D721Med (cell line): ENCODE results near the gene RPL38.

Experiments used
- DNase-seq: peaks from one replicate; pipeline ENCODE4 v3.0.0; 2011; ENCODE audit warnings: low spot score; ENCODE audit not compliant: insufficient read length
- FAIRE-seq: peaks from 2 replicates; lab custom pipeline; 2011; peaks lifted over from hg19 to GRCh38; lab: Jason Lieb, UNC
- TF ChIP-seq, protein P1 (sequence below): IDR thresholded peaks from 2 replicates; pipeline ENCODE4 v1.5.1; 2012; ENCODE audit warnings: mild to moderate bottlenecking, control low read depth; ENCODE audit not compliant: insufficient read depth; ENCODE audit errors: missing control alignments

Gene RPL38

DNA sequence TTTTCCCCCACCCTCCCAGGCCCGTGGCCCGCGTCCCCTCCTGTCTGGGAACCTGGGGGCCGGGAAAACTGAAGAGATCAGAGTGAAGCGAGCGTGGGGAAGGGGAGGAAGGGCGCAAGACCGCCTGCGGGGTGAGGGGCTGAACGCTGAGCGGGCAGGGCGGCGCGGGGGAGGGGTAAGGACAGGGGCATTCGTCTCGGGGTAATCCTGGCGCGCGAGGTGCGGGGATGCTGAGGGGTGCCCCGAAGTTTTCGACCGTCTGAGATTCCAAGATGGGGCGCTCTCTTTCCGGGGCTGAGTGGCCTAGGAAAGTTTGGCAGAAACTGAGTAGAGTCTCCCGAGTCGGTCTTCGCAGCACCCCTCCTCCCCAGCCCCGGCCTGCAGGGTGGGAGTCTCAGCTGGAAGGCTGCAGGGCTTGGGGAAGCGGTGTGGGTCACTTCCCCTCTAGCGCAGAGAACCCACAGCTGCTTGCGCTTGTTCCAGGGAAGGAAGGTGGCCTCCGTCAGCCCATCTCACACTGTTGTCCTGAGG is 10.4 kb downstream of the RPL38 start:
- TF ChIP-seq, protein P1, sequence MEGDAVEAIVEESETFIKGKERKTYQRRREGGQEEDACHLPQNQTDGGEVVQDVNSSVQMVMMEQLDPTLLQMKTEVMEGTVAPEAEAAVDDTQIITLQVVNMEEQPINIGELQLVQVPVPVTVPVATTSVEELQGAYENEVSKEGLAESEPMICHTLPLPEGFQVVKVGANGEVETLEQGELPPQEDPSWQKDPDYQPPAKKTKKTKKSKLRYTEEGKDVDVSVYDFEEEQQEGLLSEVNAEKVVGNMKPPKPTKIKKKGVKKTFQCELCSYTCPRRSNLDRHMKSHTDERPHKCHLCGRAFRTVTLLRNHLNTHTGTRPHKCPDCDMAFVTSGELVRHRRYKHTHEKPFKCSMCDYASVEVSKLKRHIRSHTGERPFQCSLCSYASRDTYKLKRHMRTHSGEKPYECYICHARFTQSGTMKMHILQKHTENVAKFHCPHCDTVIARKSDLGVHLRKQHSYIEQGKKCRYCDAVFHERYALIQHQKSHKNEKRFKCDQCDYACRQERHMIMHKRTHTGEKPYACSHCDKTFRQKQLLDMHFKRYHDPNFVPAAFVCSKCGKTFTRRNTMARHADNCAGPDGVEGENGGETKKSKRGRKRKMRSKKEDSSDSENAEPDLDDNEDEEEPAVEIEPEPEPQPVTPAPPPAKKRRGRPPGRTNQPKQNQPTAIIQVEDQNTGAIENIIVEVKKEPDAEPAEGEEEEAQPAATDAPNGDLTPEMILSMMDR = no peak
- no peak for DNase-seq
- no peak for FAIRE-seq

DNA sequence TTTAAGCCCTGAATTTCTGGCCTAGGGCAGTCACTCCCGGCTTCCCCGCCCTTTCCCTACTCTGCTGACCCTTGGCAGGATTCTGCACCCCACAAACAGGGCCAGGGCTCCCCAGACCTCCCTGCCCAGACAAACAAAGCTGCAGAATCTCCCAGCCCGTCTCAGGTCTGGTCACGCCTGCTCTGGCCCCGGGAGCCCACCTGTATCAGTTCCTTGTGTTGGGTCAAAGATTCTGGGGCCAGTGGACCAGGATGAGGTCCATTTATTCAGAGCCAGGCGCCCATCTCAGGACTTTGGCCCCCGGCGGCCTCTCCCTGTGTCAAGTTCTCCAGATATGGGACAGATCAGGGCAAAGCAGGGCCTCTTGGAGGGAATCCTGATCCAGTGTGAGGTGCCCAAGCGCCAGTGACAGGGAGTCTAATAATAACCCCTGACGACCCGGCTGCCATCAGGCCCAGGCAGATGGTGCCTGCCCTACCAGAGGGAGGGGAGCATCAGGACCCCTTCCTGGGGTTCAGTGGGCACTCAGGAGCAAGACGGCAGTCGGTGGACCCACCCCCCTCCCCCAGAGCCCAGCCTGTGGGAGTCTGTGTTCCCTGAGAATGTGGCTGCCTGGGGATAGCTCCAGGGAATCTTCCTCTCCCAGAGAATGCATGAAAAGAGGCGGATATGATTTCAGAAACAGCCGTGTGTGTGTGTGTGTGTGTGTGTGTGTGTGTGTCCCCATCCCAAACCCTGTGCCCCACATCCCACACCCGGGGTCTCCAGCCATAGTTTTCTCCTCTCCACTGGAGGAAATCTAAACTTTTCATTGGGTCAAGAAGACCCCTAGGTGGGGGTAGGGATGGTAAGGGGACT is 11.2 kb downstream of the RPL38 start:
- TF ChIP-seq, protein P1 = peak; percentile 9
- DNase-seq (no peak), FAIRE-seq (no peak)

DNA sequence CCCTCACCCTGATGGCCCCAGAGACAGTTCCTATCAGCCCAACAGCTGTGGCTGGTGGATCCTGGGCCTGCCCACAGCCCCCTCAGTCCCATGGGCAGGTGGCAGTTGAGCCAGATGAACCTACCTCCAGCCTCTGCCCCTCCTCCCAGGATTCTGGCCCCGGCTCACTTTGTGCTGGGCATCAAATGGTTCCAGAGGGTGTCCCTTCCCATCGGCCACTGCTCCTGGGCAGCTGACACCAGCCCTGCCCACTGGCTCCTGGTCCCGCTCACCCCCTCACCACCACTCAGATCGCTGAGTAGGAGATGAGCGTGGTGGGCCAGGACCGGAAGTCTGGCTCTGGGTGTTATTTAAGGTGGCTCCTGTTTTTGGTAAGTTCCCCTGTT is 11.9 kb downstream of the RPL38 start:
- no peak for FAIRE-seq
- no peak for DNase-seq
- TF ChIP-seq, protein P1 = no peak

DNA sequence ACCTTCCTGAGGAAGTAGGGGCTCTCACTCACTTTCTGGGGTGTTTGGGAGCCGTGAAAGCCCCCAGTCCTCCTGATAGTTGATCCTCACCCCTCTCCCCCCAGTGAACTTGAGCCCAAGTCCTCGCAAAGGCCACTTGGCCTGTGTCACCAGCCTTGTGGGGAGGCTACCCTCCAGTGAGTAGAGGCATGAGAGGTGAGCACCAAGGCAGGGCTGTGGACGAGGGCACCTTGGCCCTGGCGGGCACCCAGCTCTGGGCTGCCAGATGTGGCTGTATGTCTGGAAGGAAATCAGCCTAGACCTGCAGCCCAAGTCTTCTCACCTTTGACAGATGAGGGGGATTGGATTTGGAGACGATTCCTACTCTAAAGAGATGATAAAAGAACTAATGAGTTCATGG is 13.0 kb downstream of the RPL38 start:
- TF ChIP-seq, protein P1 = no peak
- FAIRE-seq (no peak), DNase-seq (no peak)

DNA sequence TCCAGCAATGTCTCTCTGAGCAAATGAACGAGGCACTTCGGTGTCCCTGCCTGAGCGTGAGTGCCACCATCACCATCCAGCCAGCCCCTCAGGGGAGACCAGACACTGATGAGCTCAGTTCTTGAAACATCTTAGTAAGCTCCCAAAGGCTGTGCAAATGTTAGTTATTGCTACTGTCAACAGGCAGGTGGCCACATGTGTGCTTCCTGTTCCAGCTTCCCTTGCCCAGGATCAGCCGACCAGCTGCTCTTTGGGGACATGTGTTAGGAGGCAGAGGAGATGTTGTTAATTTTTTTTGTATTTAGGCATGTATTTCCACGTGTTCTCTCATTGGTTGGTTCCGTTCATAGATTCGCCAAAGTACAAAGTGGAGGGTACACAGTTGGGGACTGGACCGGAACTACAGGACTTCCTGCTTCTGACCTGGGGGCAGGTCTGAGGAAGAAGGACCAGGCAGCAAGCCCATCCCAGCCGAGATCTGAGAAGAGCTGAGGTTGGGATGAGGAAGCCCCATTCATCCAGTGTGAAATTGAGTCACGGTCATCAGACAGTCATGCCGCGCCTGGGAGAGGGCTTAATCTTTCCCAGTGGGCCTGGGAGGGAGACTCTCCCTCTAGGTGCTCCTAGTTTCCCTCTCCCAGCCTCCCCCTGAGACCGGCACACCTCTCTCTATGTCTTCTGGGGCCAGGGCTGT is 13.7 kb downstream of the RPL38 start:
- DNase-seq = no peak
- no peak for FAIRE-seq
- TF ChIP-seq, protein P1 = no peak

DNA sequence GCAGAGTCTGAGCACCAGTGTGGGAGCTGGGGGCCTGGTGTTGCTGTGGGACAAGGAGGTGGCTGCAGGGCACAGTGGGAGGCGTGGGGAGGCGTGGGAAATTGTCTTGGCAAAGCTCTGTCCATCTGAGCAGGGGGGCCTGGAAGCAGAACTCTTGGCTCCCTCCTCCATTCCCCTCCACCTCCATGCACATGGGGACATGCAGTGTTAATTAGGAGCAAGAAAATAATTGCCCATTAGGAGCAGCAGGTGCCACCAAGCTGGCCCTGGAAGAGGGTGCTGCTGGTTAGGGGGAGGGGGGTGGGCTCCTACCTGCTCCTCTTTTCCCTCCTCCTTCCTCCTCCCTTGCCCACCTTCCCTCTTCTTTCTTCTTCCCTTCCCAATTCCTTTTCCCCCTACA is 14.4 kb downstream of the RPL38 start:
- DNase-seq (no peak), FAIRE-seq (no peak)
- TF ChIP-seq, protein P1 = no peak
